ENCODE results near the gene NAIP. TPM values are rescaled to one million over a fixed set of nuclear protein-coding genes. Genes with fewer than 3 reads are reported as not detected.
"Not testable (repeated sequence)": the region's sequence is repeated elsewhere in the genome, so short reads cannot be mapped to it uniquely, and the experiment has no call there.

The NAIP gene
- total RNA-seq, 4 donors from 2014 or later: 6.5 to 21.0 (median 12.8) TPM

GRCh38 chr5:70931709-70932368 lies 93.3 kb downstream of the NAIP start:
- H3K27ac ChIP-seq (replicated peaks in 1 of 4); intact Hi-C loops (cut with DNase I); H3K27me3 ChIP-seq; H3K4me3 ChIP-seq; H3K4me1 ChIP-seq; H3K36me3 ChIP-seq; H3K9me3 ChIP-seq; DNase-seq (ENCODE audit: extremely low spot score): not testable (repeated sequence)
- no CpG with 5 or more reads among the region's 6 CpGs for WGBS

DNA sequence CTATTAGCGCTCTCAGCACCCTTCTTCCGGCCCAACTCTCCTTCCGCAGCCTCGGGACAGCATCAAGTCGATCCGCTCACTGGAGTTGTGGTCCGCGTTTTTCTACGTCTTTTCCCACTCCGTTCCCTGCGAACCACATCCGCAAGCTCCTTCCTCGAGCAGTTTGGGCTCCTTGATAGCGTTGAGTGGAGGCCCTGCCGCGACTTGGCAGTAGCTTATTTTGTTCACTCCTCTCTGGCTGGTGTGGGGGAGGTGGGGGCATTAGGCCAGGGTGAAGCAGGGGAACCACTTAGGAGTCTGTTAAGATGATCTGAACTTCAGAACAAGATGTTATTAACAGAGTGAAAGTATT lies 100.0 kb downstream of the NAIP start:
- WGBS: no CpG with 5 or more reads among the region's 16 CpGs
- H3K27me3 ChIP-seq; DNase-seq (ENCODE audit: extremely low spot score); H3K4me3 ChIP-seq; H3K9me3 ChIP-seq; H3K4me1 ChIP-seq; H3K36me3 ChIP-seq; H3K27ac ChIP-seq (replicated peaks in 1 of 4); intact Hi-C loops (cut with DNase I): not testable (repeated sequence)

Other genes starting within 250 kb of the NAIP start
- gene SERF1A, start 124.7 kb downstream of the NAIP start, total RNA-seq: 10 to 100 TPM in 1 of 4 donors, 1 to 10 TPM in 3; 7.6 to 16.2 (median 9.6) TPM
- 10 to 100 TPM; 21.1 to 45.9 (median 28.6) TPM for gene SMN1, start 100.3 kb downstream of the NAIP start, total RNA-seq
- gene GTF2H2, start 42.3 kb upstream of the NAIP start, total RNA-seq: 10 to 100 TPM in 1 of 4 donors, 1 to 10 TPM in 3; 8.3 to 24.5 (median 9.2) TPM

All from esophagus muscularis mucosa (tissue), 4 donors.